ENCODE results near the gene LRRC46.

The LRRC46 gene

DNA sequence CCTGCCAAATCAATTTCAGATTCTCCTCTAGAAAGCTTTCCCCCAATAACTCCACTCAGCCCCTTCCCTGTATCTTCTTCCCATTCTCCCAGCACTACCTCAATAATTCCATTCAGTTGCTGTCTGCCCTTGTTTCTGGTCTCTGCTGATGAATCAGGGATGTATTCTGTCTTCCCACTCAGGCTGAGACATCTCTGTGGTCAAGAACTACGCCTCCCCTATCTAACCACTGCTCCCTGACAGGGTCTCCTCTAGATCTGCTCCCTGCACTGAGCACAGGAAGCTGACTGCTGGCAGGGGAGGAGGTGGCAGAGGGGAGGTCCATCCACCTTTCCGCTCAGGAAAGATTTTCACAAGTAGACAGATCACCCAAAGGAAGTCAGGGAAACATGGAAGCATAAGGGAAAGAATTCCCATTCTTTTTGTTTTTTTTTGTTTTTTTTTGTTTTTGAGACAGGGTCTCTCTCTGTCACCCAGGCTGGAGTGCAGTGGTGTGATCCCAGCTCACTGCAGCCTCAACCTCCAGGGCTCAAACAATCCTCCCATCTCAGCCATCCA is 47.6 kb downstream of the LRRC46 start:
- DNase-seq, result no peak

DNA sequence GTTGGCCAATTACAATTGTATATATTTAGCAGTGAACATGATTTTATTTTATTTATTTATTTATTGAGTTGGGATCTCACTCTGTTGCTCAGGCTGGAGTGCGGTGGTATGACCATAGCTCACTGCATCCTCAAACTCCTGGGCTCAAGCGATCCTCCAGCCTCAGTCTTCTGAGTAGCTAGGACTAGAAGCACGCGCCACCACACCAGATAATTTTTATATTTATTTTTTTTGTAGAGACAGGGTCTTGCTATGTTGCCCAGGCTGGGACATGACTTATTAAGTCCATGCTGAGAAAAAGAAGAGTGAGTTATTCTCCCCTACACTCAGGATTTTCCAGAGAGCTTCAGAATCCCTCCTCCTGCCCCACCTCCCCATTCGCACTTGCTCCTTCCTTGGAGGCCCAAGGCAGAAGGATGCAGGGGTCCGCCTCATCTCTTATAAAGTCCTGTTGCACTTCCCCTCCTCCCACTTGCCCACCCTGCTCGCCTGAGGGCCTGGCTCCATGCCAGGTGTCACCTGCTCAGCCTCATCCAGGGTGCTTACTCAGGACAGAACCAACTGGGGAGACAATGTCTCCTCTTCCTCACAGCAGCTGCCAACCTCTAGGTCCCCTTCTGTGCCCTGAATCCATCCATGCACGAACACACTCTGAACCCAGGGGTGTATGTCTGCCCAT is 48.4 kb downstream of the LRRC46 start:
- no peak for DNase-seq

GRCh38 chr17:47882247-47882646 is 50.8 kb downstream of the LRRC46 start:
- DNase-seq, result no peak

DNA sequence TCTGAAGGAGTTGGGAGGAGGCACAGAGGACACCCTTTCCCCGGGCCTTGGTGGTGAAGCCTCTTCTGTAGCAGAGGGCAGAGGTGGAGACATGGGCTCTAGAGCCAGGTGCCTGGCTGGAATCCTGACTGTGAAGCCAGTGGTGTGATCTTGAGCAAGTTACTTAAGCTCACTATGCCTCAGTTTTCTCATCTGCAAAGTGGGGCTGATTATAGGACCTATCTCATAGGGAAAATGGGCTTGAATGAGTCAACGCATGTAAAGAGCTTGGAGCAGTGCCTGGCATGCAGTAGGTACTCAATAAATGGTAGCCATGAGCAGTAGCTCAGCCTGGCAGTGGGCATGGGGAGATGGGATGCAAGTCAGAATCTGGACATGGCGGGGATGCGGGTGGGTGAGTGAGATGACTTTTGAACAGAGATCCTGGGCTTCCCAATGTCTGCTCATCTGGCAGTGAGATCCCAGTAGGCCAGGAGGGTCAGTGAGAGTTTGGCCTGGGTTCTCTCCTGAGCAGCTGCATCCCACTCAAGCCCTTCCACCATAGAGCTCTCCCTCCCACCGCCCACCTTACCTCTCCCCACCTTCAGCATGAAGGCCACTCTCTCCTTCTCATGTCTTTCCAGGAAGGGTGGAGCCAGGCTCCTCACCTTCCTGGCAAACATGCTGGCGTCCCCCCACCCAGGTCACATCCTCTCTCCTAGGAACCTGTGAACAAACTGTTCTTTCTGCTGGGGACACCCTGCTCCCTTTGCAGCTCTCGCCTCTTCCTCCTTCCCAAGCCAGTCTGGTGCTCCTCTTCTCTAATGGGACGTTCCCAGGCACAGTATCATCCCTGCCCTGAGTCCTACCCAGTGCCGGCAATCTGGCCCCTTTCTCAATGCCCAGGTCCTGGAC is 51.5 kb downstream of the LRRC46 start:
- no peak for DNase-seq

- DNase-seq, result no peak
Observed at GRCh38 chr17:47883589-47884426, 52.3 kb downstream of the LRRC46 start.

- DNase-seq, result no peak
Observed at GRCh38 chr17:47884427-47884740, 52.9 kb downstream of the LRRC46 start.

DNA sequence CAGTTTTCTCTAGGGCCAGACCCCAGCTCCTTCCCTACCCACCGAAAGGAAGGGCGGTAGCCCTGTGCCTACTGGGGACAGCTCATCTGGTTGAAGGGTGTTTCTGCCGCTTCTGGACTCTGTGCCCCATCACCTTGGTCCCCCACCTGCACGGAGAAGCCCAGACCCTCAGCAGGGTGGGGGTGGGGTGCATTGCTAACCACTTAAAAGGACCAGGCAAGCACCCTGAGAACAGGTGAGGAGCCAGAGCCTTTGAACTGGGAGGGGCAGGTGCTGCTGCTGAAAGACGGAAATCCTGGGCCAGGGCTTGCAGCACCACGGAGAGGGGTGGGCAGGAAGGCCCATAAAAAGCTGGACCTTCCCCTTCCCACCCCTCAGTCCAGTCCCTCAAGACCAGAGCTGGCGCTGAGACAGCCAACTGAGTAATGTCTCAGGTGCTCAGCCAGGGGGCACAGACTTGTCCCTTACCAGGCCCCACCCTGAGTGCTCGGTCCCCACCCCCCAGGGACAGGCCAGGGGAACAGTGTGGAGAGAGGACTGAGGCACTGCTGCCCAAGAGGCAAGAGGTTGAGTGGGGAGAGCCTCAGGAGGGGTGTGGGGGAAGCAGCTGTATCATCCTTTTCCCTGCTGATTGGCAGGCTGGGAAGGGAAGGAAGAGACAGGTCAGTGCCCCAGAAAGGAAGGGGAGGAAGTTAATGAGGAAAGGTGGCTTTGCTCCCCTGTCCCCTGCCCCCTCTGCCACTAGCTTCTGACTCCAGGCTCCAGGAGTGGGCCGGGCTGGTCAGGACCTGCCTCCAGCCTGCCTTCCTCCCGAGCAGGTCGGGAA is 53.6 kb downstream of the LRRC46 start:
- no peak for DNase-seq

Measured in NCI-H446 treated with DMSO at 0.1 percent for 48 hours (cell line).